GM18867 (cell line): Measurements from ENCODE around the gene TRUB2.
A peak's percentile ranks its signal among the peaks of the same experiment; 100 is the strongest.
"Not testable (repeated sequence)": the region's sequence is repeated elsewhere in the genome, so short reads cannot be mapped to it uniquely, and the experiment has no call there.

Source experiments
- ATAC-seq: cut with Tn5 transposase; IDR thresholded peaks from one replicate; pipeline ENCODE4 v1.9.1; 2021; ENCODE audit warnings: mild to moderate bottlenecking, moderate library complexity; ENCODE audit not compliant: unreplicated experiment

The TRUB2 gene

DNA sequence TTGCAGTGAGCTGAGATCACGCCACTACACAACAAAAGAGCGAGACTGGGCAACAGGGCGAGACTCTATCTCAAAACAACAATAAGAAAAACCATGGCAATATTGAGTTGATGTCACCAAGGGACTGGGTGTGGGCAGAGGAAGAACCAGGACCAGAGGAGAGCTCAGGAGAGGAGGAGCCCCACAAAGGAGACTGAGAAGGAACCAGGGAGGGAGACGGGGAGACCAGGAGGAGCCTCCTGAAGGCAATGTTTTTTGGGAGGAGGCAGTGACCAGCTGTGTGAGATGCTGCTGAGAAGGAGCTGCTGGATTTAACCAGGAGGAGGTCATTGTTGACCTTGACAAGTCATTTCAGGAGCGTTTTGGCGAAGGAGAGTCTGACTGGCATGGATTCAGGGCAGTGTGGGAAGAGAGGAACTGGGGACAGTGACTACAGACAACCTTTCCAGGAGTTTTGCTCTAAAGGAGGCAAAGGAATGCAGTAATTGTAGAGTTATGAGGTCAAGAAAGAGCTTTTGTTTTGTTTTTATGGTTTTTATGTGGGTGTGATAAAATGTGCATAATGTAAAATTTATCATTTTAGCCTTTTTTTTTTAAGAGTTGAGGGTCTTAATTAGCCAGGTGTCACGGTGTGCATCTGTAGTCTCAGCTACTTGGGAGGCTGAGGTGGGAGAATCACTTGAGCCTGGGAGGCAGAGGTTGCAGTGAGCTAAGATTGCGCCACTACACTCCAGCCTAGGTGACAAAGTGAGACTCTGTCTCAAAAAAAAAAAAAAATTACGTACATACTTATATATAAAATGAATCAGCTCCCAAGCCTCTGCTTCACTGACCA is 17.9 kb downstream of the TRUB2 start:
- ATAC-seq = no peak

- no peak for ATAC-seq
These were observed 23.4 kb downstream of the TRUB2 start for GRCh38 chr9:128298535-128299482.

GRCh38 chr9:128297221-128297773 is 24.9 kb downstream of the TRUB2 start:
- no peak for ATAC-seq

DNA sequence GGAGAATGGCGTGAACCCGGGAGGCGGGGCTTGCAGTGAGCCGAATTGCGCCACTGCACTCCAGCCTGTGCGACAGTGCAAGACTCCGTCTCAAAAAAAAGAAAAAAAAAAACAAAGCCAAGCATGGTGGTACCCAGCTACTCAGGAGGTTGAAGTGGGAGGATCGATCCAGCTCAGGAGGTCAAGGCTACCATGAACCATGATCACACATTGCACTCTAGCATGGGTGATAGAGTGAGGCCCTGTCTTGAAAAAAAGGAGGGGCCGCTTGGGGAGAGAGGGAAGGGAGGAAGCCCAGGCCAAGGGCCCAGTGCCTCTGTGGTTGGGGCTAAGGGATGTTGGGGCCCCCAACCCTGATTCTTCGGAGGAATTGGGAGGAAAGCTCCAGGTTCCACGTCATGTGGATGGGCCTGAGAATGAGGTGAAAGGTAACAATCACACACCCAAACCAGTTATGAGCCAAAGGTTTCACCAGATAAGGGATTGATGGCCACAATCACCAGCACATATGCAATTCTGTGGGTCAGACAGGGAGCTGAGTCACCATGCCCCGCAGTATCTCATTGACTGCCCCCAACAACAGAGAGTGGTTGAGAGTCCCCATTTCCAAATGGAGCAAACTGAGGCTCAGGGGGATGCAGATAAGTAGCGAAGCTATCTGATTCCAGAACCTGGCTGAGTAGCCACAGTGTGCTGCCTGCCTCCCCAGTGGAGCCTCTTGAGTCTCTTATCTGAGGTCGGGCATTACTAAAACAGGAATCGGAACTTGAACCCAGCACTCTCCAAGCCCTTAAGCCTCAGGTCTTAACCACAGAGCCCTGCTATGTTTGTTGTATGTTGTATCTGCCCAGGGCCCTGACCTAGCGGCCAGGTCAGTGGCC is 25.7 kb downstream of the TRUB2 start:
- ATAC-seq = no peak

- ATAC-seq = no peak
These were observed 28.1 kb downstream of the TRUB2 start for GRCh38 chr9:128294142-128294541.

- no peak for ATAC-seq
These were observed 29.2 kb downstream of the TRUB2 start for GRCh38 chr9:128293091-128293490.

GRCh38 chr9:128292009-128292408 is 30.2 kb downstream of the TRUB2 start:
- no peak for ATAC-seq

DNA sequence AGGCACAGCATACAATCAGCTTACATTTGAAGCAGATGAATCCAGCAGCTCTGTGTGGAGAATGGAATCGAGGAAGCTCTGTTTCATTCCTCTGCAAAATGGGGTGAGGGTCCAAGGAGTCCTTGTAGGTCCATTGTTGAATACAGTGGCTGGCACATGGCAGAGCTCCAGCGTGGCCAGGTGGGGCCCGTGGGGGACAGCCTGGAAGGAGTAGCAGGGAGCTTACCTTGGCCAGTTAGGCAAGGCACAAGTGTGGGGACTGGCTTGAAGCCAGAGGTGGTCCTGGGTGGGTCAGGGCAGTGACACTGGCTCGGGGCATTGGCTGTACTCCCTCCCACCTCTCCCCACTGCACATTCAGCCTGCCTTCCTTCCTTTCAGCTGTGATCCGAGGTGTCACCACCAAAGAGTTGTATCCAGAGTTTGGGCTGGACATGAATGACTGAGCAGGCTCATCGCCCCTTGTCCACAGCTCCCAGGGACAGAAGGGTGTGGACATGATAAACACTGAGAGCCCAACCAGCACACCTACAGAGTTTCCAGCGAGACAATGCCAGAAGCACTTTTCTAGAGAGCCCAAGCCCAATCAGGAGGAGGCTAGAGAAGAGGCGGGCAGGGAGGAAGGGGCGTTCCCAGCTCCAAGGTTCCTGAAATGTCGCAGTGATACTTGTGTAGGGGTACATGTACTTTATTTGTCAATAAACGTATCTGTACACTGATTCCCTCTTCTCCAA is 33.8 kb downstream of the TRUB2 start:
- ATAC-seq = no peak

GRCh38 chr9:128286440-128286839 is 35.8 kb downstream of the TRUB2 start:
- ATAC-seq = no peak

DNA sequence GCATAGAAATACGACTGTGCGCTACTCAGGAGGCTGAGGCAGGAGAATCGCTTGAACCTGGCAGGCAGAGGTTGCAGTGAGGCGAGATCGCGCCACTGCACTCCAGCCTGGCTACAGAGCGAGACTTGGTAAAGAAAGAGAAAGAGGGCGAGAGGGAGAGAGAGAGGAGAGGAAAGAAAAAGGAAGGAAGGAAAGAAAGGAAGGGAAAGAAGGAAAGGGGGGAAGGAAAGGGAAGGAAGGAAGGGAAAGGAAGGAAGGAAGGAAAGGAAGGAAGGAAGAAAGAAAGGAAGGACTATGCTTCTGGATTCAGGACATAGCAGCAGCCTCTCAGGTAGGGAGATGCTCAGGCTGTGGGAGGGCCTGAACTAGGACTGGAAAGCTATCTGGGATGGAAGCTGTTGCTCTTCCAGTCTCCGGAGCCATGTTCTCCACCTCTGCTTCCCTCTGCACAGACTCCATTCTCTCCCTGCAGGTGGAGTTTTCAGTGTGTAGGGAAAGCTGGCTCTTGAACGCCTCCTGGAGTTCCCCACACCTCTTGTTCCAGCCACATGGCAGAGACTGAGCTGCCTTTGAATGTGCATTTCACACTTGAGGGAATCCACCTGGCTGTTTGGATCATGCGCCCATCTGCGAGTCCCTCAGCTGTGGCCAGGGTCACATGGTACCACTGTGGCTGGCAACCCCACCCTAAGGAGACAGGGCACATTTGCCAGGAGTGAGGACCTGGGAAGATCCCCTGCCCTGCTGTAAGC is 37.0 kb downstream of the TRUB2 start:
- no peak for ATAC-seq

DNA sequence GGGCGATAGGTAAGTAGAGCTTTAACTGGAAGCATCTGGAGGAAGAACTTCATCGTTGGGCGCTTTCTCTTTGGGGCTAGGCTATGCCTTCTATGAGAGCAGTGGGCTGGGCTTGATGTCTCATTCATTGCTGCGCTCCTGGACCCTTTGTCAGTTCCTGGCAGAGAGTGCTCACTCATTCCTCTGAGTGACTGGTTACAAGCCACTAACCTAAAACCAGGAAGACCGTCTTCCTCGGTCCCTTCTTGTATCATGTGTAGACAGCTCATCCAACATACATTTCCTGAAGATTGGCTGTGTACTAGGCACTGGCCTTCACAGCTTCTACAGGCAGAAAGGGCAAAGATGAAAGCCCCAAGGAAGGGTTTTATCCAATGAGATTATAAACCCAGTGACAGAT is 39.7 kb downstream of the TRUB2 start:
- no peak for ATAC-seq

GRCh38 chr9:128280084-128280622 is 42.1 kb downstream of the TRUB2 start:
- no peak for ATAC-seq

DNA sequence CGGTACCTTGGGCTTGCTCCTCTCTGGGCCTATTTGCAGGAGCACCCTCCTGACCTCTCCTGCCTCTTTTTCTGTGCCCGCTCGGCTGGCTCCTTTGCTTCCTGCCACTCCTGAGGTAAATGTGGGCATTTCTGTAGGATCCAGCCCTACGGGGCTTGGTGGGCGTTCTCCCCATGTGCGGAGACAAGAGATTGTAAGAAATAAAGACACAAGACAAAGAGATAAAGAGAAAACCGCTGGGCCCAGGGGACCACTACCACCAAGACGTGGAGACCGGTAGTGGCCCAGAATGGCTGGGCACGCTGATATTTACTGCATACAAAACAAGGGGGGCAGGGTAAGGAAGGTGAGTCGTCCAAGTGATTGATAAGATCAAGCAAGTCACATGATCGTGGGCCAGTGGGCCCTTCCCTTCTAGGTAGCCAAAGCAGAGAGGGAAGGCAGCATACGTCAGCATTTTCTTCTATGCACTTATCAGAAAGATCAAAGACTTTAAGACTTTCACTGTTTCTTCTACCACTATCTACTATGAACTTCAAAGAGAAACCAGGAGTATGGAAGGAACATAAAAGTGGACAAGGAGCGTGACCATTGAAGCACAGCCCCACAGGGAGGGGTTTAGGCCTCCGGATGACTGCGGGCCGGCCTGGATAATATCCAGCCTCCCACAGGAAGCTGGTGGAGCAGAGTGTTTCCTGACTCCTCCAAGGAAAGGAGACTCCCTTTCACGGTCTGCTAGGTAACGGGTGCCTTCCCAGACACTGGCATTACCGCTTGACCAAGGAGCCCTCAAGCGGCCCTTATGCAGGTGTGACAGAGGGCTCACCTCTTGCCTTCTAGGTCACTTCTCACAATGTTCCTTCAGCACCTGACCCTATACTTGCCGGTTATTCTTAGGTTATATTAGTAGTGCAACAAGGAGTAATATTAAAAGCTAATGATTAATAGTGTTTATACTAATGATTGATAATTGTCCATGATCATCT is 42.9 kb downstream of the TRUB2 start:
- ATAC-seq = not testable (repeated sequence)

- no peak for ATAC-seq
These were observed 45.5 kb downstream of the TRUB2 start for GRCh38 chr9:128276574-128277270.

DNA sequence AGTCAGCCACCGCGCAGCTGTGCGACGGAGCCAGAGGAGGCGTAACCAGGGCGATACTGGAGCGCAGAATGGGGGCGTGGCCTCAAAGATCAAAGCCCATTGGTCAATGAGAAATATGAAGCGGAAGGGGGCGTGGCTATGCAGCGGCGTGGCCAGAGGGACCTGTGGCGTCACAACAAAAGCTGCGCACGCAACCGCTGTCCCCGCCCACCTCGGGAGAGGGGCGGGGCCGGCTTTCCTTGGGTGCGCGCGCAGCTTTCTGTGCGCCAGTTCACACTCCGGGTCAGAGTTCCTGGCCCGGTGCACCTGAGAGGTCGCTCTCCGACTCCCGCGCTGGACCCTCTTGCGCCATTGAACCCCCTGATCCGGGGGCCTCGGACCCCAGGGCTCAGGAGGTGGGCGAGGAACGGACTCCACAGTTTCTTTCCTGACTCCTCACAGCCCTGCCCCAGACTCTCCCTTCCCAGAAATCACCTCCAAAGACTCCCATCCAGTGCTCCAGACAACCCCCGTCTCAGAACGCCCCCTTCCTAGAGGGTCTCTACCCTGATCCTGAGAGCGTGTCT is 46.2 kb downstream of the TRUB2 start, which contains the start of gene SWI5:
Gene SWI5, plus strand, starts transcription at position 269 of the 566 bp plus-strand sequence.
- ATAC-seq = peak; percentile 95

DNA sequence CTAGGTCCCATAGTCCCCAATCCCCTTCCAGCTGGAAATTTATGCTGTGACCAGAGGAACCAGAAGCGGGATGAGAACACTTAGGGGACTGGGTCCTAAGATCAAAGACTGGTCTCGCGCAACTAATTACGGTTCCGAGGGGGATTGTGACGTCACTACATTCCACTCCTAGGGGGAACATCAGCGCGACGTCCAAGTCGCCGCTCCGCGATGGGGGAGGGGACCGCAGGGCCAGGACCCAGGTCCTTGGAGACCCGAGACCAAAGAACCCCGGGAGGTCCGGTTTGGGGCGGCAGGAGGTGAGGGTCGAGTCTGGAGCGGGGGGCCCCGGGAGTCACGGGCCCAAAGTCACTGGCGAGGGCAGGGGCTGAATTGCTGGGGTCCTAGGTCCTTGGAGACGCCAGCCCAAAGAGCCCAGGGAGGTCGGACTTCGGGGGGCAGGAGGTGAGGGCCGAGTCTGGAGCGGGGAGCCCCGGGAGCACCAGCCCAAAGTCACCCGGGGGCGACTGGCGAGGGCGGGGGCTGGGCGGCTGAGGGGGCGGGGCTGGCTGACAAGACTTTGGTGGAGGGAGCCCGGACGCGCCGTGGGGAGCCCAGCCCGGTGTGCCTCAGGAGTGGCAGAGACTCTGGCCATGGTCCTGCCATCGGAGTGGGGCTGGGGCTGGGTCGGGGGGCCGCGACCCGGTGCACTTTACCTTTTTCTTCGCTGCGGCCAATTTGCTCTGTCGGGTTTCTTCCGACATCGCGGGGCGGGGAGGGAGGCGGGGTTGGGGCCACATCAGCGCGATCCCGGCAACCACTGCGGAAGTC is 46.8 kb downstream of the TRUB2 start, which contains the start of gene GOLGA2:
Gene GOLGA2, minus strand, starts transcription at position 810 of the 810 bp plus-strand sequence. Its CDS starts 31 bp downstream, at position 779.
- peak; percentile 52 for ATAC-seq
